ENCODE results near the gene SPAG4. TPM values are rescaled to one million over a fixed set of nuclear protein-coding genes. Genes with fewer than 3 reads are reported as not detected.

The SPAG4 gene
- total RNA-seq, 2 donors from 2014 or later = 17.9 to 22.1 TPM

GRCh38 chr20:35638751-35639150, 23.1 kb downstream of the SPAG4 start:
- no peaks in the 10 kb centered on the region for H3K27me3 ChIP-seq
- no peaks in the 10 kb centered on the region for H3K36me3 ChIP-seq (replicated peaks in 1 of 2; ENCODE audit: insufficient read depth in 1 of 2, low read depth in 2 of 2)
- H3K4me1 ChIP-seq = peaks cover 10% of the 10 kb centered on the region
- ATAC-seq (no peak), DNase-seq (no peak)
- no peak overlapping the region for H3K4me3 ChIP-seq
- 54 to 62% methylated on average over 2 of the region's 2 CpGs for WGBS, 2 donors
- no peak overlapping the region for H3K27ac ChIP-seq
- TF ChIP-seq POLR2A (IDR thresholded peaks at IDR 0.05) = no peak
- TF ChIP-seq, protein P1, sequence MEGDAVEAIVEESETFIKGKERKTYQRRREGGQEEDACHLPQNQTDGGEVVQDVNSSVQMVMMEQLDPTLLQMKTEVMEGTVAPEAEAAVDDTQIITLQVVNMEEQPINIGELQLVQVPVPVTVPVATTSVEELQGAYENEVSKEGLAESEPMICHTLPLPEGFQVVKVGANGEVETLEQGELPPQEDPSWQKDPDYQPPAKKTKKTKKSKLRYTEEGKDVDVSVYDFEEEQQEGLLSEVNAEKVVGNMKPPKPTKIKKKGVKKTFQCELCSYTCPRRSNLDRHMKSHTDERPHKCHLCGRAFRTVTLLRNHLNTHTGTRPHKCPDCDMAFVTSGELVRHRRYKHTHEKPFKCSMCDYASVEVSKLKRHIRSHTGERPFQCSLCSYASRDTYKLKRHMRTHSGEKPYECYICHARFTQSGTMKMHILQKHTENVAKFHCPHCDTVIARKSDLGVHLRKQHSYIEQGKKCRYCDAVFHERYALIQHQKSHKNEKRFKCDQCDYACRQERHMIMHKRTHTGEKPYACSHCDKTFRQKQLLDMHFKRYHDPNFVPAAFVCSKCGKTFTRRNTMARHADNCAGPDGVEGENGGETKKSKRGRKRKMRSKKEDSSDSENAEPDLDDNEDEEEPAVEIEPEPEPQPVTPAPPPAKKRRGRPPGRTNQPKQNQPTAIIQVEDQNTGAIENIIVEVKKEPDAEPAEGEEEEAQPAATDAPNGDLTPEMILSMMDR (IDR thresholded peaks at IDR 0.05) = no peak
- intact Hi-C loops (cut with DNase I) = no loop called here
- no peaks in the 10 kb centered on the region for H3K9me3 ChIP-seq

GRCh38 chr20:35640724-35641123, 25.1 kb downstream of the SPAG4 start:
- no peak overlapping the region for H3K4me3 ChIP-seq
- peaks cover 8% of the 10 kb centered on the region for H3K4me1 ChIP-seq
- TF ChIP-seq POLR2A (IDR thresholded peaks at IDR 0.05) = no peak
- TF ChIP-seq, protein P1 (IDR thresholded peaks at IDR 0.05) = no peak
- DNase-seq (no peak), ATAC-seq (no peak)
- no peak overlapping the region for H3K27ac ChIP-seq
- 61 to 62% methylated on average over 3 of the region's 3 CpGs for WGBS, 2 donors
- no peaks in the 10 kb centered on the region for H3K36me3 ChIP-seq (replicated peaks in 1 of 2; ENCODE audit: insufficient read depth in 1 of 2, low read depth in 2 of 2)
- no peaks in the 10 kb centered on the region for H3K9me3 ChIP-seq
- intact Hi-C loops (cut with DNase I) = no loop called here
- H3K27me3 ChIP-seq = no peaks in the 10 kb centered on the region

DNA sequence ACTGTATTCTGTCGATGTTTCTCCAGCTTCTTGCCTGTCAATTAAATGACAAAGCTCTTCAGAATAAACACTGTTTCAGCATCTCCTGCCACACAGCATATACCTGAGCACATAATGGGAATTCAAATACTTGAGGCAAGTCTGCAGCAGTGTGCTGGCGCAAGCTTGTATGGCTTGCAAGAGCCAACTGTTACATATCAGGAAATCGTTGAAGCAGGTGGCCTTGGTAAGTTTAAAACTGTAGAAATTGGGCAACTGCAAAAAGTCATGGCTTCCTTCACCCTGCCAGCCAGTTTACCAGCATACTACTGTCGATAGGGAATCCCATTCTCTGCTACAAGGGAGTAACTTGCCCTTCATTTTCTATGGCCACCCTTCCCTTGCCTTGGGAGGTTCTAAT, 26.1 kb downstream of the SPAG4 start:
- H3K9me3 ChIP-seq = no peaks in the 10 kb centered on the region
- H3K4me3 ChIP-seq = no peak overlapping the region
- ATAC-seq (no peak), DNase-seq (no peak)
- no peaks in the 10 kb centered on the region for H3K36me3 ChIP-seq (replicated peaks in 1 of 2; ENCODE audit: insufficient read depth in 1 of 2, low read depth in 2 of 2)
- H3K27ac ChIP-seq = no peak overlapping the region
- no peaks in the 10 kb centered on the region for H3K4me1 ChIP-seq
- intact Hi-C loops (cut with DNase I) = no loop called here
- no peaks in the 10 kb centered on the region for H3K27me3 ChIP-seq
- 54 to 70% methylated on average over 4 of the region's 4 CpGs for WGBS, 2 donors
- TF ChIP-seq, protein P1 (IDR thresholded peaks at IDR 0.05) = no peak
- TF ChIP-seq POLR2A (IDR thresholded peaks at IDR 0.05) = no peak

DNA sequence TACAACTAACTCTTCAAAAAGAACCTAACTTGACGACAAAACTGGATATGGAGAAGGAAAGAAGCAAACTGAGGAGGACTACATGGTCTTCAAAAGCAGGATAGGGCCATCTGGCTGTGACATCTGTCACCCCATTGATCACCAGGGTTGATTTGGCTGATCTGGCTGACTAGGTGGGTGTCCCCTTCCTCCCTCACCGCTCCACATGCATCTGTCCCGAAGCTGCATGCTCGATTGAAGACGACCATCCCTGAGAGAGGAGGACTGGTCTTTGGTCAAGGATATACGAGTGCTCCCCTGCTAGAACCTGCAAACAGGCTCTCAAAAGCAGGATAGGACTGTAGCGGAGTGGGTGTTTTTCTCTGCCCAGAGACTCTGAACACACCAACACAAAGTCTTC, 27.4 kb downstream of the SPAG4 start:
- H3K36me3 ChIP-seq (replicated peaks in 1 of 2; ENCODE audit: insufficient read depth in 1 of 2, low read depth in 2 of 2) = no peaks in the 10 kb centered on the region
- no peaks in the 10 kb centered on the region for H3K4me1 ChIP-seq
- H3K9me3 ChIP-seq = no peaks in the 10 kb centered on the region
- H3K27ac ChIP-seq = no peak overlapping the region
- ATAC-seq = no peak
- TF ChIP-seq, protein P1 (IDR thresholded peaks at IDR 0.05) = no peak
- no peak for TF ChIP-seq POLR2A (IDR thresholded peaks at IDR 0.05)
- no peak for DNase-seq
- 93 to 96% methylated on average over 7 of the region's 7 CpGs for WGBS, 2 donors
- H3K27me3 ChIP-seq = no peaks in the 10 kb centered on the region
- intact Hi-C loops (cut with DNase I) = no loop called here
- no peak overlapping the region for H3K4me3 ChIP-seq

DNA sequence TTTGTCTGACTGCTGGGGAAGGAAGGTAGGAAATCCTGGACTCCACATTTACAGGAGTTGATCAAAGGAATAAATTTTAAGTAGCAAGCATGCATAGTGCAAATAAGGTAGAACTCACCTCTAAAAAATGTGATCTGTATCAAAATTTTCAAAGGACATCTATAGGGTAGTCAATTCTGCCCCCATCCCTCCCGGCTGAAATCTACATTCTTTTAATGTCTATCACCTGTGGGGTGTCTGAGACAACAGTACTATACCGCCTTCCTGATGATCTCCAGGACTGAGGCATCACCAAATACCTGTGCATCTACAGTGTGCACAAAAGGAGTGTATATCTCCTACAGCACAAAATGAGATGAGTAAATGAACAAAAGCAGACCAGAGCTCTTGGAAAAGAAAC, 29.2 kb downstream of the SPAG4 start:
- no peak overlapping the region for H3K27ac ChIP-seq
- no peaks in the 10 kb centered on the region for H3K36me3 ChIP-seq (replicated peaks in 1 of 2; ENCODE audit: insufficient read depth in 1 of 2, low read depth in 2 of 2)
- intact Hi-C loops (cut with DNase I) = no loop called here
- TF ChIP-seq, protein P1 (IDR thresholded peaks at IDR 0.05) = no peak
- no peak for TF ChIP-seq POLR2A (IDR thresholded peaks at IDR 0.05)
- DNase-seq = no peak
- H3K27me3 ChIP-seq = no peaks in the 10 kb centered on the region
- H3K4me3 ChIP-seq = no peak overlapping the region
- ATAC-seq = no peak
- 88 to 92% methylated on average over 2 of the region's 2 CpGs for WGBS, 2 donors
- no peaks in the 10 kb centered on the region for H3K4me1 ChIP-seq
- no peaks in the 10 kb centered on the region for H3K9me3 ChIP-seq
